ENCODE data around the gene KRT23.

DNA sequence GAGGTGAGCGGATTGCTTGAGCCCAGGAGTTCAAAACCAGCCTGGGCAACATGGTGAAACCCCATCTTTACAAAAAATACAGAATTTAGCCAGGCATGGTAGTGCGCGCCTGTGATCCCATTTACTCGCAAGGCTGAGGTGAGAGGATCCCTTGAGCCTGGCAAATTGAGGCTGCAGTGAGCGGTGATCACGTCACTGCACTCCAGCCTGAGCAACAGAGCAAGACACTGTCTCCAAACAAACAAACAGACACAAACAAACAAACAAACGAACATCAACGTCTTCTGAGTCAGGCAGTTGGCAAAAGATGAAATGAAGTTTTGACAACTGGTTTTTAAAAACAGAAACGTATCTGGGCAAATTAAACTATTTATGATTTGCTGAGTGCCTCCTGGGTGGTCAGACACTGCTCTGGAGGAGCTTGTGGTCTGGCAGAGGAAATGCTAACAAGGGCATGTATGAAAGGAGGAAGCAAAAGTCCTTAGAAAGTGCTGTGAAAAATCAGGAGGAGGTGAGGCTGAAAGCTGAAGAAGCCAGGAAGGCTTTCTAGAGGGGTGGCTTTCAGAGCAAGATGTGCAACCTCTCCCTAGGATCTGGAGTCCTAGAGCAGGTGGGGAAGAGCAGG, 42.2 kb downstream of the KRT23 start:
- TF ChIP-seq POLR2A (IDR thresholded peaks at IDR 0.05), result no peak
- TF ChIP-seq, protein P1, sequence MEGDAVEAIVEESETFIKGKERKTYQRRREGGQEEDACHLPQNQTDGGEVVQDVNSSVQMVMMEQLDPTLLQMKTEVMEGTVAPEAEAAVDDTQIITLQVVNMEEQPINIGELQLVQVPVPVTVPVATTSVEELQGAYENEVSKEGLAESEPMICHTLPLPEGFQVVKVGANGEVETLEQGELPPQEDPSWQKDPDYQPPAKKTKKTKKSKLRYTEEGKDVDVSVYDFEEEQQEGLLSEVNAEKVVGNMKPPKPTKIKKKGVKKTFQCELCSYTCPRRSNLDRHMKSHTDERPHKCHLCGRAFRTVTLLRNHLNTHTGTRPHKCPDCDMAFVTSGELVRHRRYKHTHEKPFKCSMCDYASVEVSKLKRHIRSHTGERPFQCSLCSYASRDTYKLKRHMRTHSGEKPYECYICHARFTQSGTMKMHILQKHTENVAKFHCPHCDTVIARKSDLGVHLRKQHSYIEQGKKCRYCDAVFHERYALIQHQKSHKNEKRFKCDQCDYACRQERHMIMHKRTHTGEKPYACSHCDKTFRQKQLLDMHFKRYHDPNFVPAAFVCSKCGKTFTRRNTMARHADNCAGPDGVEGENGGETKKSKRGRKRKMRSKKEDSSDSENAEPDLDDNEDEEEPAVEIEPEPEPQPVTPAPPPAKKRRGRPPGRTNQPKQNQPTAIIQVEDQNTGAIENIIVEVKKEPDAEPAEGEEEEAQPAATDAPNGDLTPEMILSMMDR (IDR thresholded peaks at IDR 0.05), result no peak
